ENCODE results near the gene ACSL6. TPM values are rescaled to one million over a fixed set of nuclear protein-coding genes. Genes with fewer than 3 reads are reported as not detected.

The ACSL6 gene
- total RNA-seq, 1 donor, result not detected

DNA sequence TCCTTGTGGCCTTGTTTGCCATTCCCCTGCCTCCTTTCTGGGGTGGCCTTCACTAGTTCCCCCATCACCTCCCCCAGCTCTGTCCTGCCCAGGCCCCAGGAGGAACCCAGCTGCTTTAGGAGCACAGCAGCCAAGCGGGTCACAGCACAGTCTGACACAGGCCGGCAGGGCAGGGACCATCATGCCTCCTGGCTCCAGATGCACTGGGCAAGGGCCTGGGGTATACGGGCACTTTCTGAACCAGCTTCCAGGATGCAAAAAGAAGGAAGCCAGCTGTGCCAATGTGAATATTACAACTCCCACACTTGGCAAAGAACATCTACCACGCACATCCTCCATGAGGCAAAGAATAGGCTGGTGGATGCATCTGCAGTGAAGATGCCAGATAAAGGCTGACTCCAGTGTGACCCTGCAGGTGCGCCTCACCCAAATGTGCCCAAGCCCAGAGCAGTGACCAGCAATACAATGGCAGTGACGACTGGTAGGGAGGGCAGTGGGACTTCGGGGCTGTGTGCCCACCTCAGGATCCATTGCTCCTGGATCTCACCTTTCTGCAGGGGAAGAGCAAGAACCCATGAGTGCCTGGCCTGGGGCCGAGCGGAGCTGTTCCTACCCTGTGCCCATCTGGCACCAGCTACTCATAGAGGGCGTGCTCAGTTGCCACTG lies 42.7 kb upstream of the ACSL6 start:
- DNase-seq (ENCODE audit: low read depth), result no peak
- no peak overlapping the region for H3K4me3 ChIP-seq (ENCODE audit: low read depth, low read length)
- TF ChIP-seq, protein P1, sequence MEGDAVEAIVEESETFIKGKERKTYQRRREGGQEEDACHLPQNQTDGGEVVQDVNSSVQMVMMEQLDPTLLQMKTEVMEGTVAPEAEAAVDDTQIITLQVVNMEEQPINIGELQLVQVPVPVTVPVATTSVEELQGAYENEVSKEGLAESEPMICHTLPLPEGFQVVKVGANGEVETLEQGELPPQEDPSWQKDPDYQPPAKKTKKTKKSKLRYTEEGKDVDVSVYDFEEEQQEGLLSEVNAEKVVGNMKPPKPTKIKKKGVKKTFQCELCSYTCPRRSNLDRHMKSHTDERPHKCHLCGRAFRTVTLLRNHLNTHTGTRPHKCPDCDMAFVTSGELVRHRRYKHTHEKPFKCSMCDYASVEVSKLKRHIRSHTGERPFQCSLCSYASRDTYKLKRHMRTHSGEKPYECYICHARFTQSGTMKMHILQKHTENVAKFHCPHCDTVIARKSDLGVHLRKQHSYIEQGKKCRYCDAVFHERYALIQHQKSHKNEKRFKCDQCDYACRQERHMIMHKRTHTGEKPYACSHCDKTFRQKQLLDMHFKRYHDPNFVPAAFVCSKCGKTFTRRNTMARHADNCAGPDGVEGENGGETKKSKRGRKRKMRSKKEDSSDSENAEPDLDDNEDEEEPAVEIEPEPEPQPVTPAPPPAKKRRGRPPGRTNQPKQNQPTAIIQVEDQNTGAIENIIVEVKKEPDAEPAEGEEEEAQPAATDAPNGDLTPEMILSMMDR (IDR thresholded peaks at IDR 0.05; ENCODE audit: insufficient read depth, low read length), result no peak

DNA sequence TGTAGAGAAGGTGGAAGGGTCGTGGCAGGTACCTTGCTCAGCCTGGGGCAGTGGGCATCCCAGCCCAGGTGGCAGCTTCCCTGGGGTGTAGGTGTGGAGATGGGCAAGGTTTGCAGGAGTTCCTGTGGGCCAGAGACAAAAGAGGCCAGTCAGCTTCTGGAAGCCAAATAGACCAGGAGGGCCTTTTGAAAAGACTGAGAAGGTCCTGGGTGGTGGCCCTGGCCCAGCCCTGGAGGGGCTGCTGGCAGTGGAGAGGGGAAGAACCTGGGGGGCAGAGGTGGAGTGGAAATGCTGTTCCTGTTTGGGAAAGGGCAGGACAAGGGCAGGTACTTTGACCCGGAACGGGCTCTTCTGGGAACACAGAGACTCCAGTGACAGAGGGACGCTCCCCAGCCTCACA lies 42.0 kb upstream of the ACSL6 start:
- TF ChIP-seq, protein P1 (IDR thresholded peaks at IDR 0.05; ENCODE audit: insufficient read depth, low read length), result no peak
- no peak for DNase-seq (ENCODE audit: low read depth)
- H3K4me3 ChIP-seq (ENCODE audit: low read depth, low read length), result no peak overlapping the region

DNA sequence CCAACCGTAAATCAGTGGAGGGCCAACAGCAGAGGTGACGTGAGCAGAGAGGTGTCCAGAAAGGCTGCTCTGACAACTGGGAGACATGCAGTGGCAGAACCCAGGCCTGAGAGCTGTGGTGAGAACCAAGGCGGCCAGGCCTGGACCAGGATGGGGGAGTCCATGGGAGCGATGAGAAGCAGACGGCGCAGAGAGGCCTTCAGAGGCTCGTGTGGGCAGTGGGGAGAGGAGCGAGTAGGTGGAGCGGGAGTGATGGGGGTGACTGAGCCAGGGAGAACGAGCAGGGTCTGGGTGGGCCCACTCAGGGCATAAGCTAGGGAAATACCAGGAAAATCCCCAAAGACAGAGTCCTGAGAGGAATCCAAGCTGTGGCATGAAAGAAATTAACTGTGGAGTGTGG lies 41.1 kb upstream of the ACSL6 start:
- TF ChIP-seq, protein P1 (IDR thresholded peaks at IDR 0.05; ENCODE audit: insufficient read depth, low read length), result no peak
- no peak for DNase-seq (ENCODE audit: low read depth)
- no peak overlapping the region for H3K4me3 ChIP-seq (ENCODE audit: low read depth, low read length)

DNA sequence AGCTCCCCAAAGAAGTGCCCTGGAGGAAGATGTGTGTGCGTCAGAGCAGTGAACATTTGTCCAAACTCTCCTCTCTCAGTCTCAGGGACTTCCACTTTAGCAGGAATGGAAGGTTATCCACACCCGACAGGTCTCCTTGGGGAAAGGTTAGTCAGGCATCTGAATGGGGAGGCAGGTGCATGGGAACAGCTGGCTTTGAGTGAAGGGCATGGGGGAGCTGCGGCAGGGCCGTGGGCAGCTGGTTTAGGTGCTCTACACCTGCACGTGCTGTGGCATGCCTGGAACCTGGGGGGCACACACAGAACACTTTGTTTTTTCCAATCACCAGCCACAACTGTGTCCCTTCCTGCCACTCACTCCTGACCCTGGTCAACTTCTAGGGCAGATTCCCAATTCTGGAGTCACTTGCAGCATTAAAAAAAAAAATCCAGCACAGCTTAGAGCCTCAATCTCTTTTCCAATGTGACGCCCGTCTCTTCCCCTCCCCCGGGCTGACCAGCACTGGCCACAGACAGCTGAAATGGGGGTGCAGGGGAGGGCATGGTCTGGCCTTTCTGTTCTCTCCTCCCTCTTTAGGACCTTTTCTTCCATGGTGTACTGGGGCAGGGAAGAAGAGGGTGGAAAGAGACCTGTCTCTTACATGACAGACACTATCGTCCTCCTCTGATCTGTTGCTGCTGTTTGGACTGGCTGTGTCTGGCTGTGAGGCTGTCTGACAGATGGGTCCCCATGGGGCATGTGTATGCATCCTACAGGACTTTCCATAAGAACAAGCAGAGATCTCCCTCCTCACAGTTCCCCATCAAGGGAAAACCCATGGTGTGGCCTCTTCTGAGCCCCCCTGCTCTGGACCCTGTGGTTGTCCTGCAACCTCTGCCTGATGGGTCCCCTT lies 39.4 kb upstream of the ACSL6 start:
- TF ChIP-seq, protein P1 (IDR thresholded peaks at IDR 0.05; ENCODE audit: insufficient read depth, low read length), result no peak
- H3K4me3 ChIP-seq (ENCODE audit: low read depth, low read length), result no peak overlapping the region
- no peak for DNase-seq (ENCODE audit: low read depth)

DNA sequence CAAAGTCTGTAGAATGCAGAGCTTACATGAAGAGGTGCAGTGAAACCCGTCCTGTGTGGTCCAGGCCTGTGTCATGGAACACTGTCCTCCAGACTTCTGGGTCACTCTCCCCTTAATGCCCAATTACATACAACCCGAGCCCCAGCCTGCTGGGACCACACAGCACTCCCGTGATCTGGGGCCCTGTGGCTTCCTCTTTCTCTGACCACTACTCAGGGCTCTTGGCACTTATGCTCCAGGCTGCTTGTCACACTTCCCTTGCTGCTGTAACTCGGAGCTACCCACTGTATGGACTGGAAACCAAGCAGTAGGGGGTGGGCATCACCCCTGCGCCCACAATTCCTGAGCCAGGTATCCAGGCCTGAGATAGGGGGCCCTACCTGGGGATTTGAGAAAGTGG lies 38.7 kb upstream of the ACSL6 start:
- no peak for DNase-seq (ENCODE audit: low read depth)
- TF ChIP-seq, protein P1 (IDR thresholded peaks at IDR 0.05; ENCODE audit: insufficient read depth, low read length), result no peak
- H3K4me3 ChIP-seq (ENCODE audit: low read depth, low read length), result no peak overlapping the region

DNA sequence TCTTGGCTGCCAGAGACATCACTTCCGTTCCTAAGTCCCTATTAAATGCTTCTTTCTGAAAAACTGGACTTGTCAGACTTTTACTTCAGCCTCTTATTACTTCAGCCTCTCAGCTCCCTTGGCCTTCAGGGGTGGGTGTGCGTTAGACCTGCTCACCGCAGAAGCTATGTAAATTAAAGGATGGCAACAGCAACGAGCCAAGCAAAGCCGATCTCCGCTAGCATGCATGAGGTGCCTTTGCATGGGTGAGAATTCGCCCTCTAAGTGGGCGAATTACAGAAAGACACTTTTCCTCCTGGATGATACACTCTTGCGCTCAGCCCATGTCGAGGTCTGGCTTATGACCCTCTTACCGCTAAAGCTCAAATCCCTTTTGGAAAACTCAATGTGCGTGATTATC lies 38.1 kb upstream of the ACSL6 start:
- DNase-seq (ENCODE audit: low read depth), result no peak
- TF ChIP-seq, protein P1 (IDR thresholded peaks at IDR 0.05; ENCODE audit: insufficient read depth, low read length), result no peak
- no peak overlapping the region for H3K4me3 ChIP-seq (ENCODE audit: low read depth, low read length)

Measured in fibroblast of the aortic adventitia (primary cell).